Lower lobe of right lung (tissue), 2 donors: ENCODE results near the gene CTBS. TPM values are rescaled to one million over a fixed set of nuclear protein-coding genes. Genes with fewer than 3 reads are reported as not detected.

Source experiments
- ATAC-seq, 2 donors: fragments of 200-7000 bp; cut with Tn5 transposase; one replicate each; pipeline ENCODE4 v1.9.1; 2020 to 2022; ENCODE audit warnings: mild to moderate bottlenecking in 2 of 2, moderate library complexity in 2 of 2
- DNase-seq: peaks from one replicate; pipeline ENCODE4 v3.0.0-alpha.2; 2020
- H3K27ac ChIP-seq: fragments of 200-600 bp; one replicate; pipeline ENCODE4 v1.8.0; 2022
- H3K27me3 ChIP-seq: fragments of 200-600 bp; one replicate; pipeline ENCODE4 v1.8.0; 2022; ENCODE audit warnings: low read depth
- H3K36me3 ChIP-seq: fragments of 200-600 bp; one replicate; pipeline ENCODE4 v1.8.0; 2022; ENCODE audit warnings: mild to moderate bottlenecking
- H3K4me1 ChIP-seq: fragments of 200-600 bp; one replicate; pipeline ENCODE4 v1.8.0; 2022
- H3K4me3 ChIP-seq: fragments of 200-600 bp; one replicate; pipeline ENCODE4 v1.8.0; 2022; ENCODE audit warnings: mild to moderate bottlenecking
- H3K9me3 ChIP-seq: fragments of 200-600 bp; one replicate; pipeline ENCODE4 v1.8.0; 2022
- intact Hi-C: fragments of 100-400 bp; cut with DNase I; formaldehyde crosslinking; loops from one replicate; pipeline ENCODE4 v1.11.0; 2022
- total RNA-seq: library from RNA; stranded (reverse); fragmentation: NEBNext Ultra II Directional; extraction: Animal tissue kit (Norgen Biotek cat#: 25700); gene quantifications from one replicate; pipeline ENCODE4 v1.2.1, GENCODE V29; 2021
- TF ChIP-seq, protein P1 (sequence below): fragments of 200-600 bp; IDR thresholded peaks from one replicate; pipeline ENCODE4 v1.8.0; 2022; ENCODE audit warnings: antibody characterized with exemption, mild to moderate bottlenecking
- donor health status: DM: no; HTN: yes; CAD: no; lungs with severe emphysema.

Gene CTBS
- total RNA-seq, 1 donor from 2014 or later: 27.4 TPM

DNA sequence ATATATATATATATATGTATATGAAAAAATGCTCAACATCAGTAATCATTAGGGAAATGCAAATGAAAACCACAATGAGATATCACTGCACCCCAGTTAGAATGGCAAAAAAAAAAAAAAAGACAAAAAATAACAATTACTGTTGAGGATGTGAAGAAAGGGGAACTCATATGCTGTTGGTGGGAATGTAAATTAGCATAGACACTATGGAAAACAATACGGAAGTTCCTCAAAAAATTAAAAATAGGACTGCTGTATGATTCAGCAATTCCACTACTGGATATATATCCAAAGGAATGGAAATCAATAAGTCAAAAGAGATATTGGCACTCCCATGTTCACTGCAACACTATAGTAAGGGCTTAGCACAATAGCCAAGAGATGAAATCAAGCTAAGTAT is 41.5 kb upstream of the CTBS start:
- H3K27ac ChIP-seq: no peak overlapping the region
- H3K4me1 ChIP-seq: peaks cover 15% of the 10 kb centered on the region
- ATAC-seq (no peak), DNase-seq (no peak)
- TF ChIP-seq, protein P1, sequence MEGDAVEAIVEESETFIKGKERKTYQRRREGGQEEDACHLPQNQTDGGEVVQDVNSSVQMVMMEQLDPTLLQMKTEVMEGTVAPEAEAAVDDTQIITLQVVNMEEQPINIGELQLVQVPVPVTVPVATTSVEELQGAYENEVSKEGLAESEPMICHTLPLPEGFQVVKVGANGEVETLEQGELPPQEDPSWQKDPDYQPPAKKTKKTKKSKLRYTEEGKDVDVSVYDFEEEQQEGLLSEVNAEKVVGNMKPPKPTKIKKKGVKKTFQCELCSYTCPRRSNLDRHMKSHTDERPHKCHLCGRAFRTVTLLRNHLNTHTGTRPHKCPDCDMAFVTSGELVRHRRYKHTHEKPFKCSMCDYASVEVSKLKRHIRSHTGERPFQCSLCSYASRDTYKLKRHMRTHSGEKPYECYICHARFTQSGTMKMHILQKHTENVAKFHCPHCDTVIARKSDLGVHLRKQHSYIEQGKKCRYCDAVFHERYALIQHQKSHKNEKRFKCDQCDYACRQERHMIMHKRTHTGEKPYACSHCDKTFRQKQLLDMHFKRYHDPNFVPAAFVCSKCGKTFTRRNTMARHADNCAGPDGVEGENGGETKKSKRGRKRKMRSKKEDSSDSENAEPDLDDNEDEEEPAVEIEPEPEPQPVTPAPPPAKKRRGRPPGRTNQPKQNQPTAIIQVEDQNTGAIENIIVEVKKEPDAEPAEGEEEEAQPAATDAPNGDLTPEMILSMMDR: no peak
- H3K4me3 ChIP-seq: no peak overlapping the region
- no peaks in the 10 kb centered on the region for H3K9me3 ChIP-seq
- H3K36me3 ChIP-seq: no peaks in the 10 kb centered on the region
- no peaks in the 10 kb centered on the region for H3K27me3 ChIP-seq
- intact Hi-C loops: no loop called here

DNA sequence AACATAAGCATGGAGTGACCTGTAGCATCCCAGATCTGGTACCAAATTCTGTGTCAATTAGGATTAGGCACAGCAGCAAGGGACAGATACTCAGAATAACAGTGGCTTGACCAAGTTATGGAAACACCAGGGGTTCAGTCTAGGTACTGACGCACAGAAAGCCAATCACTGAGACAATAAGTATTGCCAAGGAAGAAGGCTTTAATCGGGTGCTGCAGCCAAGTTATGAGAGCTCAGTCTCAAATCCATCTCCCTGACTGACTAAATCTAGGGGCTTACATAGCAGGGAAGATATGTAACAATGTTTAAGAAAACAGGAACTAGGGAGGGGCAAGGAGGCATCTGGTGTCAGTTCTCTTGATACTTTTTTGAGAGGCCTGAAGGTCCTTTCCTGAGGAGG is 39.6 kb upstream of the CTBS start:
- no peaks in the 10 kb centered on the region for H3K4me1 ChIP-seq
- no peaks in the 10 kb centered on the region for H3K9me3 ChIP-seq
- no peak overlapping the region for H3K27ac ChIP-seq
- intact Hi-C loops: no loop called here
- DNase-seq (no peak), ATAC-seq (no peak)
- TF ChIP-seq, protein P1: no peak
- H3K27me3 ChIP-seq: no peaks in the 10 kb centered on the region
- H3K4me3 ChIP-seq: no peak overlapping the region
- H3K36me3 ChIP-seq: no peaks in the 10 kb centered on the region

DNA sequence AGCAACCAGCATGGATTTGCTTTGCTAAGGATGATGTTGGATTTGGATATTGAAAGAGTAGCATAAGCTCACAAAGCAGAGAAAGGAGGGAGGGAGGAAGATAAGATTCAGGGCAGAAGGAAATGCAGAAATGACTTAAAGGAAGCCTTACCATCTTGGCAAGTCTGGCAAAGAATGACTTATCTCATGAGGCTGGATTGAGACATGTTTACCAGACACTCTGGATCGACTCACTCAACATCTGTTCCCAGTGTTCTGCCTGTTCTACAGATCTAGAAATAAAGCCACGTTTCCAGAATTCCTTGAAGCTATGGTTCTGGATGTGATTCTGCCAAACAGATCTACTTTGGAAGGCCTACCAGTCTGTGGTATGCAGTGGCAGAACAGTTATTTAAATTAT is 38.8 kb upstream of the CTBS start:
- Histone ChIP-seq H3K27me3 (no peaks in the 10 kb centered on the region), H3K9me3 (no peaks in the 10 kb centered on the region), H3K36me3 (no peaks in the 10 kb centered on the region), H3K4me3 (no peak overlapping the region), H3K27ac (no peak overlapping the region), H3K4me1 (no peaks in the 10 kb centered on the region)
- TF ChIP-seq, protein P1: no peak
- ATAC-seq (no peak), DNase-seq (no peak)
- intact Hi-C loops: no loop called here

DNA sequence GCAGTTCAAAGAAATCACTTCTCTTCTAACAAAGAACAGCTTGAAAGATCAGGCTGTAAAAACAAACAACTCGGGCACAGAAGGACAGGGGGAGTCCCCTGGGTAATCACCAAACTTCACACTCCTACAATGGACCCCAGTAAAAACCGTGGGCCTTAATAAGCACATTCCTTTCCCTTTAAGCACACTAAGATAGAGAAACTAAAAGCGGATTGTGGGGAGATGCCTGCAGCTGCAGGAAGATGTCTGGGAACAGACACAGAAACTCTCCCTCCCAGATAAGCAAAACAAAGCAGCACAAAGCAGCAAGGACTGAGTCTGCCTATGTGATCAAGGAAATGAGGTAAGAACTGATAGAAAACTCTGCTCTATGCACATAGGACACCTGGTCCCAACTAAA is 37.6 kb upstream of the CTBS start:
- Histone ChIP-seq H3K27ac (no peak overlapping the region), H3K4me3 (no peak overlapping the region), H3K36me3 (no peaks in the 10 kb centered on the region), H3K9me3 (no peaks in the 10 kb centered on the region), H3K4me1 (no peaks in the 10 kb centered on the region), H3K27me3 (no peaks in the 10 kb centered on the region)
- ATAC-seq: no peak
- no peak for DNase-seq
- TF ChIP-seq, protein P1: no peak
- intact Hi-C loops: no loop called here

DNA sequence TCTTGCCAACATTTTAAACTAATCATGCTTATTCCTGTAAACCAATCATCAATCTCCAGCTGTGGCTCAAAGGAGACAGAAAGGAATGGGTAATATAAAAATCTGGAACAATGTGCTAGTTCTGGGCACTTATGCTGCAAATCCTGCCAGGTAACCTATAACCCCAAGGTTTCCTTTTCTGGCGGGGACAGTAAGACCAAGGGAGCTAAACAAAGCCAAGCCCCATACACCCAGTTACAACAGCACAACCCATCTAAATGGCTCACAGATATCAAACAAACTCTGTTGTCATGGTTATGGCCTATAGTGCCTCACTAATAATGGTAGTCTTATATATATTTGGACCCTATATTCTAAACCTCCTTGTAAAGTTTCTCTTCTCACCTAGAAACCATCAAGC is 36.9 kb upstream of the CTBS start:
- H3K36me3 ChIP-seq: no peaks in the 10 kb centered on the region
- H3K9me3 ChIP-seq: no peaks in the 10 kb centered on the region
- no peaks in the 10 kb centered on the region for H3K27me3 ChIP-seq
- ATAC-seq (no peak), DNase-seq (no peak)
- H3K4me1 ChIP-seq: no peaks in the 10 kb centered on the region
- no peak overlapping the region for H3K4me3 ChIP-seq
- H3K27ac ChIP-seq: no peak overlapping the region
- intact Hi-C loops: no loop called here
- TF ChIP-seq, protein P1: no peak

DNA sequence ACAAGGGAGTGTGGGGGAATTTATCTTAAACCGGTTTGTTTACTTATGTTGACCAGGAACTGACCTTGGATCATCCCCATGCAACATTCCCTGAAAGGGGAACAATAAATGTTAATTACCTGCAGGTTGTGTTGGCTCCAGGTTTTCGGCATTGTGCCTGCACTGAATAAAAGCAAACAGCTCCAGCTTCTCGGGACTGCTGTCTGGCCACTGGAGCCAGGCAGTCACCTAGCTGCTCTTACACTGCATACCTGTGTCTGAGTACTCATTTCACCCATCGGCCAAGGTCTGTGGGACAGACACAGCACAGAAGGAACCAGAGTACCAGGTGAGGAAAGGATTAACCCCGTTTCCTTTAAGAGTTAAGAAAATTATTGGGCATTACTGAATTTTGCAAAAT is 32.7 kb upstream of the CTBS start:
- ATAC-seq: no peak
- TF ChIP-seq, protein P1: no peak

More for the DNA sequence above, 32.7 kb upstream of the CTBS start:
- H3K9me3 ChIP-seq: peaks cover 10% of the 10 kb centered on the region
- H3K4me3 ChIP-seq: no peak overlapping the region
- DNase-seq: no peak
- H3K36me3 ChIP-seq: no peaks in the 10 kb centered on the region
- intact Hi-C loops: no loop called here
- no peaks in the 10 kb centered on the region for H3K4me1 ChIP-seq
- H3K27me3 ChIP-seq: no peaks in the 10 kb centered on the region
- H3K27ac ChIP-seq: no peak overlapping the region
